NB4 (cell line): Measurements from ENCODE around the gene CFHR1.

Experiments used
- DNase-seq: peaks from one replicate; pipeline ENCODE4 v3.0.0; 2010; ENCODE audit warnings: low read depth
- H3K4me3 ChIP-seq: one replicate; pipeline ENCODE4 v1.5.1; 2011; ENCODE audit warnings: mild to moderate bottlenecking, low read depth, low read length, moderate library complexity
- CTCF ChIP-seq: IDR thresholded peaks from one replicate; pipeline ENCODE4 v1.5.1; 2012; ENCODE audit warnings: low read depth, low read length
- MAX ChIP-seq: IDR thresholded peaks from 2 replicates; pipeline ENCODE4 v1.6.1; 2011; ENCODE audit warnings: low read depth, low read length
- MYC ChIP-seq: IDR thresholded peaks from 2 replicates; pipeline ENCODE4 v1.6.1; 2011; ENCODE audit warnings: low read depth, low read length
- POLR2A ChIP-seq: IDR thresholded peaks from 2 replicates; pipeline ENCODE4 v1.6.1; 2011; ENCODE audit warnings: mild to moderate bottlenecking; ENCODE audit not compliant: insufficient read length; ENCODE audit errors: extremely low read depth

Gene CFHR1

GRCh38 chr1:196858811-196859210 lies 39.3 kb downstream of the CFHR1 start:
- H3K4me3 ChIP-seq, result no peak overlapping the region
- DNase-seq, result no peak
- TF ChIP-seq CTCF, result no peak
- TF ChIP-seq POLR2A, result no peak
- no peak for TF ChIP-seq MYC
- TF ChIP-seq MAX, result no peak

GRCh38 chr1:196860323-196860884 lies 40.9 kb downstream of the CFHR1 start:
- no peak for DNase-seq
- H3K4me3 ChIP-seq, result no peak overlapping the region
- no peak for TF ChIP-seq POLR2A
- no peak for TF ChIP-seq MAX
- no peak for TF ChIP-seq MYC
- TF ChIP-seq CTCF, result no peak

GRCh38 chr1:196861429-196861828 lies 41.9 kb downstream of the CFHR1 start:
- H3K4me3 ChIP-seq, result no peak overlapping the region
- no peak for DNase-seq
- TF ChIP-seq MAX (no peak), CTCF (no peak), MYC (no peak), POLR2A (no peak)

GRCh38 chr1:196866974-196867373 lies 47.4 kb downstream of the CFHR1 start:
- no peak for DNase-seq
- no peak for TF ChIP-seq MYC
- no peak for TF ChIP-seq MAX
- TF ChIP-seq POLR2A, result no peak
- no peak for TF ChIP-seq CTCF
- H3K4me3 ChIP-seq, result no peak overlapping the region

- no peak for DNase-seq
- no peak for TF ChIP-seq MAX
- no peak for TF ChIP-seq POLR2A
- no peak for TF ChIP-seq MYC
- TF ChIP-seq CTCF, result no peak
- H3K4me3 ChIP-seq, result no peak overlapping the region
These were observed 53.9 kb downstream of the CFHR1 start for GRCh38 chr1:196873385-196873784.

- DNase-seq, result no peak
- H3K4me3 ChIP-seq, result no peak overlapping the region
- TF ChIP-seq MYC (no peak), MAX (no peak), CTCF (no peak), POLR2A (no peak)
These were observed 56.4 kb downstream of the CFHR1 start for GRCh38 chr1:196875935-196876334.
